K562 (cell line): Measurements from ENCODE around the gene YARS1. TPM values are rescaled to one million over a fixed set of nuclear protein-coding genes. Genes with fewer than 3 reads are reported as not detected.
A peak's percentile ranks its signal among the peaks of the same experiment; 100 is the strongest.

Source experiments
- ARHGAP35 ChIP-seq: fragments of 450-650 bp; IDR thresholded peaks from 2 replicates; pipeline ENCODE4 v1.6.1; 2018; ENCODE audit not compliant: partially characterized antibody
- FOS ChIP-seq: IDR thresholded peaks from 3 replicates; pipeline ENCODE4 v1.6.1; 2011; ENCODE audit not compliant: insufficient read length; ENCODE audit errors: extremely low read depth
- MAFK ChIP-seq: IDR thresholded peaks from 2 replicates; pipeline ENCODE4 v1.6.1; 2011; ENCODE audit warnings: low read length, improper control_type of control experiment
- NCOA2 ChIP-seq, 2 experiments: fragments of 450-650 bp; IDR thresholded peaks; 2 replicates each; pipeline ENCODE4 v1.6.1; 2018; ENCODE audit warnings: mild to moderate bottlenecking in 2 of 2, moderate library complexity in 1 of 2; ENCODE audit not compliant: partially characterized antibody in 2 of 2
- NR4A1 ChIP-seq, 2 experiments: fragments of 250-450 bp in 1 of 2; fragments of 450-650 bp in 1 of 2; sonication (Bioruptor Pico) in 1 of 2; IDR thresholded peaks; 2 replicates each; pipeline versions ENCODE4 v1.4.0 to v1.6.1; 2016 to 2020; ENCODE audit warnings: mild to moderate bottlenecking in 2 of 2, missing compliant biosample characterization in 1 of 2, missing genetic modification characterization in 1 of 2, moderate library complexity in 1 of 2
- SNRNP70 ChIP-seq: fragments of 200-400 bp; formaldehyde crosslinking; optimal IDR thresholded peaks from 2 replicates; pipeline ENCODE3; 2017; ENCODE audit warnings: low read depth, low read length
- TAF1 ChIP-seq: IDR thresholded peaks from 2 replicates; pipeline ENCODE4 v1.6.1; 2011; ENCODE audit warnings: mild to moderate bottlenecking, low read length, moderate library complexity; ENCODE audit not compliant: insufficient read depth, control insufficient read depth, severe bottlenecking; ENCODE audit errors: extremely low read depth
- TFAM ChIP-seq: fragments of 250-450 bp; sonication (Bioruptor Pico); conservative IDR thresholded peaks from 2 replicates; pipeline ENCODE4 v1.5.0; 2021; ENCODE audit warnings: mild to moderate bottlenecking, moderate library complexity
- TRIM24 ChIP-seq, 2 experiments: fragments of 450-650 bp; IDR thresholded peaks; 2 replicates each; pipeline ENCODE4 v1.6.1; 2016
- ZNF217 ChIP-seq: sonication (generic); formaldehyde crosslinking; IDR thresholded peaks from 2 replicates; pipeline ENCODE4 v1.8.0; 2022; ENCODE audit warnings: mild to moderate bottlenecking, missing genetic modification reagents
- ZNF436 ChIP-seq: fragments of 250-450, 450-650 bp; sonication (Bioruptor Pico); formaldehyde crosslinking; IDR thresholded peaks from 2 replicates; pipeline ENCODE4 v1.7.0; 2020; ENCODE audit warnings: mild to moderate bottlenecking
- ZSCAN29 ChIP-seq: fragments of 450-650 bp; IDR thresholded peaks from 2 replicates; pipeline ENCODE4 v1.6.1; 2017
- polyA plus RNA-seq, 8 experiments: library from polyadenylated mRNA; depleted of rRNA in 4 of 8; stranded (reverse) in 5 of 8; unstranded in 3 of 8; fragments of >200 nt; fragmentation: Nextera tagmentation in 2 of 8; fragmentation: Illumina TruSeq in 1 of 8; extraction: Ambion mirVana in 2 of 8; extraction: Trizol in 1 of 8; gene quantifications; 2 replicates each; pipeline versions ENCODE4 v1.2.1 to v1.2.3, GENCODE V29; 2011 to 2014; ENCODE audit warnings: inconsistent platforms in 1 of 8, missing spikeins in 1 of 8
- total RNA-seq, 7 experiments: library from RNA; depleted of rRNA in 6 of 7; stranded (reverse); fragments of >200 nt in 6 of 7; fragmentation: Illumina TruSeq in 2 of 7; extraction: Trizol in 2 of 7; gene quantifications; 2 replicates each; pipeline versions ENCODE4 v1.2.1 to v1.2.3, GENCODE V29; 2011 to 2021; ENCODE audit warnings: low replicate concordance in 1 of 7
- TF ChIP-seq, protein P1 (sequence below): IDR thresholded peaks from 2 replicates; pipeline ENCODE4 v1.6.1; 2012; ENCODE audit warnings: low read depth, low read length, improper control_type of control experiment, borderline replicate concordance
- TF ChIP-seq, protein P2 (sequence below): fragments of 450-650 bp; IDR thresholded peaks from 2 replicates; pipeline ENCODE4 v1.6.1; 2017; ENCODE audit warnings: antibody characterized with exemption, mild to moderate bottlenecking
- TF ChIP-seq, protein P3 (sequence below): sonication (generic); formaldehyde crosslinking; IDR thresholded peaks from 2 replicates; pipeline ENCODE4 v1.5.0; 2020; ENCODE audit warnings: missing genetic modification reagents
- TF ChIP-seq, protein P4 (sequence below): fragments of 250-450 bp; sonication (Bioruptor Pico); IDR thresholded peaks from 2 replicates; pipeline ENCODE4 v1.8.0; 2021; ENCODE audit warnings: moderate library complexity, mild to moderate bottlenecking, inconsistent platforms
- TF ChIP-seq, protein P5 (sequence below): fragments of 250-450 bp; sonication (Bioruptor Pico); IDR thresholded peaks from 2 replicates; pipeline ENCODE4 v1.5.0; 2021; ENCODE audit warnings: mild to moderate bottlenecking, borderline replicate concordance

The YARS1 gene
- total and polyA plus RNA-seq, 9 of the 15 experiments (the other 6 are each of a cell fraction or from before 2014, with no cell fraction given) = 66.2 to 336 (median 201) TPM

DNA sequence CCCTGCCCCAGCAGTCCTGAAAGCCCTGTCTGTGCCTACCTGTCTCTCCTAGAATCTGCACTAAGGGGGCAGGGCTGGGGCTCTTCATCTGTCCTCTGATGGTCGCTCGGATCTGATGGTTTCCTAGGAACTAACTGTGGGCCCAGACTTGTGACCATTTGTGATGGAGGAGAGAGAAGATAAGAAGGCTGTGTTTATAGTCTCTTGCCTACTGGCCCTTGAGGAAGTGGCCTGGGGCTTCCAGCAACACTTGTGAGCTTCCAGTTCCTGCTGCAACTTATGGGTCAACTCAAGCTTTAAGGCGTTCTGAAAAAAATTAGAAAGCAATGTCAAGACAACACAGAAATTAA lies 61.4 kb downstream of the YARS1 start (continued):
- TF ChIP-seq, protein P1, sequence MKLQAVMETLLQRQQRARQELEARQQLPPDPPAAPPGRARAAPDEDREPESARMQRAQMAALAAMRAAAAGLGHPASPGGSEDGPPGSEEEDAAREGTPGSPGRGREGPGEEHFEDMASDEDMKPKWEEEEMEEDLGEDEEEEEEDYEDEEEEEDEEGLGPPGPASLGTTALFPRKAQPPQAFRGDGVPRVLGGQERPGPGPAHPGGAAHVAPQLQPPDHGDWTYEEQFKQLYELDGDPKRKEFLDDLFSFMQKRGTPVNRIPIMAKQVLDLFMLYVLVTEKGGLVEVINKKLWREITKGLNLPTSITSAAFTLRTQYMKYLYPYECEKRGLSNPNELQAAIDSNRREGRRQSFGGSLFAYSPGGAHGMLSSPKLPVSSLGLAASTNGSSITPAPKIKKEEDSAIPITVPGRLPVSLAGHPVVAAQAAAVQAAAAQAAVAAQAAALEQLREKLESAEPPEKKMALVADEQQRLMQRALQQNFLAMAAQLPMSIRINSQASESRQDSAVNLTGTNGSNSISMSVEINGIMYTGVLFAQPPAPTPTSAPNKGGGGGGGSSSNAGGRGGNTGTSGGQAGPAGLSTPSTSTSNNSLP = no peak
- TF ChIP-seq TRIM24 (IDR thresholded peaks at IDR 0.05) (no peak), NCOA2 (IDR thresholded peaks at IDR 0.05; ENCODE audit: partially characterized antibody in 2 of 2) (no peak), FOS (no peak), TAF1 (peak; percentile 47), TFAM (no peak), MAFK (no peak), ZNF436 (CRISPR knock-in tag) (no peak), SNRNP70 (no peak), ZNF217 (no peak), ZSCAN29 (no peak), NR4A1 (CRISPR knock-in tag; IDR thresholded peaks at IDR 0.05) (no peak), NR4A1 (tag; IDR thresholded peaks at IDR 0.05) (no peak), ARHGAP35 (no peak)
- TF ChIP-seq, protein P2, sequence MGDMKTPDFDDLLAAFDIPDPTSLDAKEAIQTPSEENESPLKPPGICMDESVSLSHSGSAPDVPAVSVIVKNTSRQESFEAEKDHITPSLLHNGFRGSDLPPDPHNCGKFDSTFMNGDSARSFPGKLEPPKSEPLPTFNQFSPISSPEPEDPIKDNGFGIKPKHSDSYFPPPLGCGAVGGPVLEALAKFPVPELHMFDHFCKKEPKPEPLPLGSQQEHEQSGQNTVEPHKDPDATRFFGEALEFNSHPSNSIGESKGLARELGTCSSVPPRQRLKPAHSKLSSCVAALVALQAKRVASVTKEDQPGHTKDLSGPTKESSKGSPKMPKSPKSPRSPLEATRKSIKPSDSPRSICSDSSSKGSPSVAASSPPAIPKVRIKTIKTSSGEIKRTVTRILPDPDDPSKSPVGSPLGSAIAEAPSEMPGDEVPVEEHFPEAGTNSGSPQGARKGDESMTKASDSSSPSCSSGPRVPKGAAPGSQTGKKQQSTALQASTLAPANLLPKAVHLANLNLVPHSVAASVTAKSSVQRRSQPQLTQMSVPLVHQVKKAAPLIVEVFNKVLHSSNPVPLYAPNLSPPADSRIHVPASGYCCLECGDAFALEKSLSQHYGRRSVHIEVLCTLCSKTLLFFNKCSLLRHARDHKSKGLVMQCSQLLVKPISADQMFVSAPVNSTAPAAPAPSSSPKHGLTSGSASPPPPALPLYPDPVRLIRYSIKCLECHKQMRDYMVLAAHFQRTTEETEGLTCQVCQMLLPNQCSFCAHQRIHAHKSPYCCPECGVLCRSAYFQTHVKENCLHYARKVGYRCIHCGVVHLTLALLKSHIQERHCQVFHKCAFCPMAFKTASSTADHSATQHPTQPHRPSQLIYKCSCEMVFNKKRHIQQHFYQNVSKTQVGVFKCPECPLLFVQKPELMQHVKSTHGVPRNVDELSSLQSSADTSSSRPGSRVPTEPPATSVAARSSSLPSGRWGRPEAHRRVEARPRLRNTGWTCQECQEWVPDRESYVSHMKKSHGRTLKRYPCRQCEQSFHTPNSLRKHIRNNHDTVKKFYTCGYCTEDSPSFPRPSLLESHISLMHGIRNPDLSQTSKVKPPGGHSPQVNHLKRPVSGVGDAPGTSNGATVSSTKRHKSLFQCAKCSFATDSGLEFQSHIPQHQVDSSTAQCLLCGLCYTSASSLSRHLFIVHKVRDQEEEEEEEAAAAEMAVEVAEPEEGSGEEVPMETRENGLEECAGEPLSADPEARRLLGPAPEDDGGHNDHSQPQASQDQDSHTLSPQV = peak; percentile 72
- TF ChIP-seq, protein P3, sequence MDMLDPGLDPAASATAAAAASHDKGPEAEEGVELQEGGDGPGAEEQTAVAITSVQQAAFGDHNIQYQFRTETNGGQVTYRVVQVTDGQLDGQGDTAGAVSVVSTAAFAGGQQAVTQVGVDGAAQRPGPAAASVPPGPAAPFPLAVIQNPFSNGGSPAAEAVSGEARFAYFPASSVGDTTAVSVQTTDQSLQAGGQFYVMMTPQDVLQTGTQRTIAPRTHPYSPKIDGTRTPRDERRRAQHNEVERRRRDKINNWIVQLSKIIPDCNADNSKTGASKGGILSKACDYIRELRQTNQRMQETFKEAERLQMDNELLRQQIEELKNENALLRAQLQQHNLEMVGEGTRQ = no peak
- TF ChIP-seq, protein P4, sequence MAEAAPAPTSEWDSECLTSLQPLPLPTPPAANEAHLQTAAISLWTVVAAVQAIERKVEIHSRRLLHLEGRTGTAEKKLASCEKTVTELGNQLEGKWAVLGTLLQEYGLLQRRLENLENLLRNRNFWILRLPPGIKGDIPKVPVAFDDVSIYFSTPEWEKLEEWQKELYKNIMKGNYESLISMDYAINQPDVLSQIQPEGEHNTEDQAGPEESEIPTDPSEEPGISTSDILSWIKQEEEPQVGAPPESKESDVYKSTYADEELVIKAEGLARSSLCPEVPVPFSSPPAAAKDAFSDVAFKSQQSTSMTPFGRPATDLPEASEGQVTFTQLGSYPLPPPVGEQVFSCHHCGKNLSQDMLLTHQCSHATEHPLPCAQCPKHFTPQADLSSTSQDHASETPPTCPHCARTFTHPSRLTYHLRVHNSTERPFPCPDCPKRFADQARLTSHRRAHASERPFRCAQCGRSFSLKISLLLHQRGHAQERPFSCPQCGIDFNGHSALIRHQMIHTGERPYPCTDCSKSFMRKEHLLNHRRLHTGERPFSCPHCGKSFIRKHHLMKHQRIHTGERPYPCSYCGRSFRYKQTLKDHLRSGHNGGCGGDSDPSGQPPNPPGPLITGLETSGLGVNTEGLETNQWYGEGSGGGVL = no peak
- TF ChIP-seq, protein P5, sequence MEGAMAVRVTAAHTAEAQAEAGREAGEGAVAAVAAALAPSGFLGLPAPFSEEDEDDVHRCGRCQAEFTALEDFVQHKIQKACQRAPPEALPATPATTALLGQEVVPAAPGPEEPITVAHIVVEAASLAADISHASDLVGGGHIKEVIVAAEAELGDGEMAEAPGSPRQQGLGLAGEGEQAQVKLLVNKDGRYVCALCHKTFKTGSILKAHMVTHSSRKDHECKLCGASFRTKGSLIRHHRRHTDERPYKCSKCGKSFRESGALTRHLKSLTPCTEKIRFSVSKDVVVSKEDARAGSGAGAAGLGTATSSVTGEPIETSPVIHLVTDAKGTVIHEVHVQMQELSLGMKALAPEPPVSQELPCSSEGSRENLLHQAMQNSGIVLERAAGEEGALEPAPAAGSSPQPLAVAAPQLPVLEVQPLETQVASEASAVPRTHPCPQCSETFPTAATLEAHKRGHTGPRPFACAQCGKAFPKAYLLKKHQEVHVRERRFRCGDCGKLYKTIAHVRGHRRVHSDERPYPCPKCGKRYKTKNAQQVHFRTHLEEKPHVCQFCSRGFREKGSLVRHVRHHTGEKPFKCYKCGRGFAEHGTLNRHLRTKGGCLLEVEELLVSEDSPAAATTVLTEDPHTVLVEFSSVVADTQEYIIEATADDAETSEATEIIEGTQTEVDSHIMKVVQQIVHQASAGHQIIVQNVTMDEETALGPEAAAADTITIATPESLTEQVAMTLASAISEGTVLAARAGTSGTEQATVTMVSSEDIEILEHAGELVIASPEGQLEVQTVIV (CRISPR knock-in tag) = no peak
